Measurements from ENCODE around the gene NECTIN4. TPM values are rescaled to one million over a fixed set of nuclear protein-coding genes. Genes with fewer than 3 reads are reported as not detected.
"Not testable (repeated sequence)": the region's sequence is repeated elsewhere in the genome, so short reads cannot be mapped to it uniquely, and the experiment has no call there.

Gene NECTIN4
- total RNA-seq, 2 donors from 2014 or later = not detected

DNA sequence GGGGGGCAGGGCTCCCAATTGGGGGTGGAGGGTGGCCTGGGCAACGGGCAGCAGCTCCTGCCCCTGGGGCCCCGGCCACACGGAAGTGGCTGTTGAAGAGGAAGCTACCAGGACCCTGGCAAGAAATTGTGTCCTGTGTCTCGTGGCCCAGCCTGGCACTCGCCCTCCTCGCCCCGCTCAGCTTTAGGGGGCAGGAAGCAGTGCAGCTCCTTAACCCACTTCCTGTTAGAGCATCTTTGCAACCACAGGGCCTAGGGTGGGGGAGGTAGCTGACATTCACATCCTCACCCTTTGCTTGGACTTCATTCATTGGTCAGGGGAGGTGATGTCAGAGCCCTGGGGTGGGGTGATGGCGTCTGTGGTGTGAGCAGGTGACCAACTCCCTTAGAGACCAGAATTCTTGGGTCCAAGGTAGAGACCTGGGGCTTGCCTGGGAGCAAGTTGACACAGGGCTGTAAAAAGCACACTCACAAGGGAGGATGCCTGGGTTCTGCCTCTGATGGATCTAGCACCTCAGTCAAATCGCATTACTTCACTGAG, 19.6 kb downstream of the NECTIN4 start, which contains the start of gene ARHGAP30:
Gene ARHGAP30 (minus strand): TSS at position 161 of the 540 bp plus-strand sequence. CDS start 267 bp downstream, outside the sequence.
- ATAC-seq (peak; percentile 92), DNase-seq (ENCODE audit: low spot score) (peak; percentile 95)
- Mint-ChIP-seq H3K9me3 (no peaks in the 10 kb centered on the region), H3K4me1 (ENCODE audit: low read depth in 2 of 2) (peaks cover 56 to 59% of the 10 kb centered on the region in 2 donors), H3K27ac (peak within 1 kb of the TSS; percentile 84 to 91), H3K4me3 (peak within 1 kb of the TSS; percentile 95), H3K27me3 (no peaks in the 10 kb centered on the region), H3K36me3 (peaks cover 9% of the 10 kb centered on the region)

- H3K27ac Mint-ChIP-seq = peak overlapping the region; percentile 84 to 91
- H3K27me3 Mint-ChIP-seq = no peaks in the 10 kb centered on the region
- ATAC-seq (peak; percentile 0 to 11), DNase-seq (ENCODE audit: low spot score) (no peak)
- peaks cover 15% of the 10 kb centered on the region for H3K36me3 Mint-ChIP-seq
- H3K4me1 Mint-ChIP-seq (ENCODE audit: low read depth in 2 of 2) = peaks cover 57 to 61% of the 10 kb centered on the region in 2 donors
- H3K9me3 Mint-ChIP-seq = no peaks in the 10 kb centered on the region
- H3K4me3 Mint-ChIP-seq = peak overlapping the region; percentile 95
These were observed 20.1 kb downstream of the NECTIN4 start for GRCh38 chr1:161069241-161069640.

- Mint-ChIP-seq H3K9me3 (no peaks in the 10 kb centered on the region), H3K4me3 (peak overlapping the region; percentile 95), H3K36me3 (peaks cover 19% of the 10 kb centered on the region), H3K27ac (peak overlapping the region; percentile 84 to 91), H3K4me1 (ENCODE audit: low read depth in 2 of 2) (peaks cover 63 to 65% of the 10 kb centered on the region in 2 donors), H3K27me3 (no peaks in the 10 kb centered on the region)
- ATAC-seq (peak; percentile 81 to 87), DNase-seq (ENCODE audit: low spot score) (peak; percentile 90)
These were observed 20.8 kb downstream of the NECTIN4 start for GRCh38 chr1:161068306-161069234.

- no peaks in the 10 kb centered on the region for H3K27me3 Mint-ChIP-seq
- no peaks in the 10 kb centered on the region for H3K9me3 Mint-ChIP-seq
- H3K36me3 Mint-ChIP-seq = peaks cover 19% of the 10 kb centered on the region
- peak overlapping the region; percentile 84 to 91 for H3K27ac Mint-ChIP-seq
- peaks cover 61 to 75% of the 10 kb centered on the region in 2 donors for H3K4me1 Mint-ChIP-seq (ENCODE audit: low read depth in 2 of 2)
- peak overlapping the region; percentile 95 for H3K4me3 Mint-ChIP-seq
- DNase-seq (ENCODE audit: low spot score) (no peak), ATAC-seq (no peak)
These were observed 22.7 kb downstream of the NECTIN4 start for GRCh38 chr1:161066694-161067093.

DNA sequence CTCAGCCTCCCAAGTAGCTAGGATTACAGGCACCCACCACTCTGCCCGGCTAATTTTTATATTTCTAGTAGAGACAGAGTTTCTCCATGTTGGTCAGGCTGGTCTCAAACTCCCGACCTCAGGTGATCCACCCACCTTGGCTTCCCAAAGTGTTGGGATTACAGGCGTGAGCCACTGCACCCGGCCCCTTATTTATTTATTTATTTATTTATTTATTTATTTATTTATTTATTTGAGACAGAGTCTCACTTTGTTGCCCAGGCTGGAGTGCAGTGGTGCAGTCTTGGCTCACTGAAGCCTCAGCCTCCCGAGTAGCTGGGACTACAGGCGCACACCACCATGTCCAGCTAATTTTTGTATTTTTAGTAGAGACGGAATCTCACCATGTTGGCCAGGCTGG, 23.7 kb downstream of the NECTIN4 start:
- Mint-ChIP-seq H3K36me3 (peaks cover 19% of the 10 kb centered on the region), H3K4me3 (peak overlapping the region; percentile 95), H3K4me1 (ENCODE audit: low read depth in 2 of 2) (peaks cover 61 to 66% of the 10 kb centered on the region in 2 donors), H3K27ac (peak overlapping the region in 1 of 2 donors; percentile 91)
- DNase-seq (ENCODE audit: low spot score); H3K9me3 Mint-ChIP-seq; H3K27me3 Mint-ChIP-seq; ATAC-seq: not testable (repeated sequence)

- H3K36me3 Mint-ChIP-seq = peaks cover 19% of the 10 kb centered on the region
- peak overlapping the region; percentile 87 to 91 for H3K27ac Mint-ChIP-seq
- peaks cover 59 to 73% of the 10 kb centered on the region in 2 donors for H3K4me1 Mint-ChIP-seq (ENCODE audit: low read depth in 2 of 2)
- peak overlapping the region; percentile 92 for H3K4me3 Mint-ChIP-seq
- not testable (repeated sequence) for H3K27me3 Mint-ChIP-seq; H3K9me3 Mint-ChIP-seq; ATAC-seq; DNase-seq (ENCODE audit: low spot score)
These were observed 25.4 kb downstream of the NECTIN4 start for GRCh38 chr1:161063936-161064335.

DNA sequence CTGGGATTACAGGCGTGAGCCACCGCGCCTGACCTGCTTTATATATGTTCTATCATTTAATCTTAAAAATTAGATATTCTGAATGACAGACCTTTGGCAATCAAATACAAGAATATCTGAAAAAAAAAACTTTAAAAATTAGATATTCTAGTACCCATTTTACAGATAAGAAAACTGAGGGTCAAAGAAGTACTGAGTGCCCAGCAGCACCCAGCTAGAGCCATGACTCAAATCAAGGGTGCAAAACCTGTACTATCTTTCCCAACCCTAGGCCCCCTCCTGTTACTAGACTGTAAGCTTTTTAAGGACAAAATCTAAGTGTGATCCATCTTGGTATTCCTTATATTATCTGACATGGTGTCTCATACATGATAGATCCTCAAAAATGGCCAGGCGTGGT, 27.9 kb downstream of the NECTIN4 start:
- Mint-ChIP-seq H3K36me3 (peaks cover 20% of the 10 kb centered on the region), H3K4me3 (no peak overlapping the region)

DNA sequence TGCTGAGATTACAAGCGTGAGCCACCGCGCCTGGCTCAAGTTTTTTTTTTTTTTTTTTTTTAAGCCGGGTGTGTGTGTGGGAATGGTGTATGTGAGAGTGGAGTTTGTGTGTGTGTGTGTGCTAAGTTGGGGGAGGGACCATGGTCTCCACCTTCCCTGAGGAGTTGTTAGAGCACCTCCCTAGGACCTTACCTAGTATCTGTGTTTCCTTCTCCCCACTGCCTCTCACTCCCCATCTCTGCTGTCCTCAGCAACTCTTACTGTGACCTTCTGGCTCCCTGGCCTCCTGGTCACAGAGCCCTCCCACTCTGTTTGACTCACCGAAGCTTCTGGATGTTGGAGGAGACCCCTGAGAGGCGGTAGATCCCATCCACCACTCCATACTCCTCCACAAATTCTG, 30.1 kb downstream of the NECTIN4 start:
- Mint-ChIP-seq H3K4me1 (ENCODE audit: low read depth in 2 of 2) (peaks cover 45 to 47% of the 10 kb centered on the region in 2 donors), H3K9me3 (no peaks in the 10 kb centered on the region), H3K4me3 (no peak overlapping the region), H3K27ac (peak overlapping the region; percentile 67 to 86), H3K27me3 (no peaks in the 10 kb centered on the region), H3K36me3 (peaks cover 19% of the 10 kb centered on the region)
- DNase-seq (ENCODE audit: low spot score) (no peak), ATAC-seq (no peak)

More for the DNA sequence above, 27.9 kb downstream of the NECTIN4 start:
- DNase-seq (ENCODE audit: low spot score) = no peak
- ATAC-seq = no peak
- H3K9me3 Mint-ChIP-seq = no peaks in the 10 kb centered on the region
- H3K27me3 Mint-ChIP-seq = no peaks in the 10 kb centered on the region
- H3K27ac Mint-ChIP-seq = peak overlapping the region; percentile 10 to 86
- H3K4me1 Mint-ChIP-seq (ENCODE audit: low read depth in 2 of 2) = peaks cover 44 to 53% of the 10 kb centered on the region in 2 donors

- no peak overlapping the region for H3K27ac Mint-ChIP-seq
- ATAC-seq (no peak), DNase-seq (ENCODE audit: low spot score) (no peak)
- H3K4me1 Mint-ChIP-seq (ENCODE audit: low read depth in 2 of 2) = peaks cover 35 to 41% of the 10 kb centered on the region in 2 donors
- H3K4me3 Mint-ChIP-seq = no peak overlapping the region
- H3K27me3 Mint-ChIP-seq = no peaks in the 10 kb centered on the region
- H3K36me3 Mint-ChIP-seq = peaks cover 33% of the 10 kb centered on the region
- no peaks in the 10 kb centered on the region for H3K9me3 Mint-ChIP-seq
These were observed 34.6 kb downstream of the NECTIN4 start for GRCh38 chr1:161054805-161055204.

- ATAC-seq = no peak
- H3K4me3 Mint-ChIP-seq = no peak overlapping the region
- no peaks in the 10 kb centered on the region for H3K9me3 Mint-ChIP-seq
- DNase-seq (ENCODE audit: low spot score) = no peak
- H3K36me3 Mint-ChIP-seq = peaks cover 33% of the 10 kb centered on the region
- H3K4me1 Mint-ChIP-seq (ENCODE audit: low read depth in 2 of 2) = peaks cover 29 to 36% of the 10 kb centered on the region in 2 donors
- no peak overlapping the region for H3K27ac Mint-ChIP-seq
- no peaks in the 10 kb centered on the region for H3K27me3 Mint-ChIP-seq
These were observed 35.1 kb downstream of the NECTIN4 start for GRCh38 chr1:161054232-161054631.

- Mint-ChIP-seq H3K9me3 (no peaks in the 10 kb centered on the region), H3K4me1 (ENCODE audit: low read depth in 2 of 2) (peaks cover 33 to 44% of the 10 kb centered on the region in 2 donors), H3K27me3 (no peaks in the 10 kb centered on the region), H3K27ac (peak overlapping the region; percentile 42 to 47), H3K36me3 (peaks cover 40% of the 10 kb centered on the region), H3K4me3 (no peak overlapping the region)
- no peak for DNase-seq (ENCODE audit: low spot score)
- ATAC-seq = no peak
These were observed 36.5 kb downstream of the NECTIN4 start for GRCh38 chr1:161052899-161053298.

DNA sequence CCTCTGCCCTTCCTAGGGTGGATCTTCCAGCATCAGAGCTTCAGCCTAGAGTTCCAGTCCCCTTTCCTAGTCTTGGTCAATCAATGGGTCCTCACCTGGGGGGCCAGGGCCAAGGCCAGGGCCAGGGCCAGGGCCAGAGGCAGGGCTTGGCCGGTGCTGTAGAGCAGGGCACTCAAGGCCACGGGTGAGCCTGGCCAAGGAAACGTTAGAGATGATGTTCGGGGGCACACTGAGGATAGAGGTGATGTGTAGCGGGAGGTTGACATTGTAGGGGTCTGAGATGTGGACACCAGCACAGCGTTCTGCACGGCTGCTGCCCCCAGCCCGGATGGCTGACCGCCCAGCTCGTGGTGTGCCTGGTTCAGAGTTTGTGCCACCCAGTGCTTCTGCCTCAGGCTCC, 38.1 kb downstream of the NECTIN4 start:
- H3K9me3 Mint-ChIP-seq = no peaks in the 10 kb centered on the region
- peaks cover 34% of the 10 kb centered on the region for H3K36me3 Mint-ChIP-seq
- H3K4me3 Mint-ChIP-seq = no peak overlapping the region
- H3K27me3 Mint-ChIP-seq = no peaks in the 10 kb centered on the region
- DNase-seq (ENCODE audit: low spot score) = no peak
- no peak for ATAC-seq
- peak overlapping the region in 1 of 2 donors; percentile 64 for H3K27ac Mint-ChIP-seq
- H3K4me1 Mint-ChIP-seq (ENCODE audit: low read depth in 2 of 2) = peaks cover 39 to 46% of the 10 kb centered on the region in 2 donors

- Mint-ChIP-seq H3K36me3 (peaks cover 43% of the 10 kb centered on the region), H3K4me1 (ENCODE audit: low read depth in 2 of 2) (peaks cover 48 to 57% of the 10 kb centered on the region in 2 donors), H3K27ac (peak overlapping the region; percentile 49 to 97), H3K4me3 (peak overlapping the region; percentile 12), H3K9me3 (no peaks in the 10 kb centered on the region), H3K27me3 (no peaks in the 10 kb centered on the region)
- ATAC-seq (no peak), DNase-seq (ENCODE audit: low spot score) (no peak)
These were observed 40.2 kb downstream of the NECTIN4 start for GRCh38 chr1:161048949-161049722.
